Measurements from ENCODE around the gene GPD1L.

The GPD1L gene

DNA sequence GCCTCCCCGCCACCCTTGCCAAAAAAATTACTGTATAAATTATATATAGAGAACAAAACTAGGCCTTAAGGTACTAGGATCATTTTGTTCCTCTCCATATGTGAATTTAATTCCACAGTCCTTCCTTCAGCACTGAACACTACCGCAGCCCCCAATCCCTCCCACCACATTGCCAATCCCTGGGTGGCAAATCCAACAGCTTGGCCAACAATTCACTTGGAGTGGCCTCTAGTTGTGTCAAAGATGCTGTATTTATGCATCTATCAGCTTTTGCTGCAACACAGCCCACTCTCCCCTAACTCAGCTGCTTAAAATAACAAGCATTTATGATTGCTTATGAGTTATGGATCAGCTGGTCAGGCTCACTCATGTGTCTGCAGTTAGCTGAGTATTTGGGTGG is 18.6 kb downstream of the GPD1L start:
- TF ChIP-seq, protein P1, sequence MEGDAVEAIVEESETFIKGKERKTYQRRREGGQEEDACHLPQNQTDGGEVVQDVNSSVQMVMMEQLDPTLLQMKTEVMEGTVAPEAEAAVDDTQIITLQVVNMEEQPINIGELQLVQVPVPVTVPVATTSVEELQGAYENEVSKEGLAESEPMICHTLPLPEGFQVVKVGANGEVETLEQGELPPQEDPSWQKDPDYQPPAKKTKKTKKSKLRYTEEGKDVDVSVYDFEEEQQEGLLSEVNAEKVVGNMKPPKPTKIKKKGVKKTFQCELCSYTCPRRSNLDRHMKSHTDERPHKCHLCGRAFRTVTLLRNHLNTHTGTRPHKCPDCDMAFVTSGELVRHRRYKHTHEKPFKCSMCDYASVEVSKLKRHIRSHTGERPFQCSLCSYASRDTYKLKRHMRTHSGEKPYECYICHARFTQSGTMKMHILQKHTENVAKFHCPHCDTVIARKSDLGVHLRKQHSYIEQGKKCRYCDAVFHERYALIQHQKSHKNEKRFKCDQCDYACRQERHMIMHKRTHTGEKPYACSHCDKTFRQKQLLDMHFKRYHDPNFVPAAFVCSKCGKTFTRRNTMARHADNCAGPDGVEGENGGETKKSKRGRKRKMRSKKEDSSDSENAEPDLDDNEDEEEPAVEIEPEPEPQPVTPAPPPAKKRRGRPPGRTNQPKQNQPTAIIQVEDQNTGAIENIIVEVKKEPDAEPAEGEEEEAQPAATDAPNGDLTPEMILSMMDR (IDR thresholded peaks at IDR 0.05; ENCODE audit: low read length) = no peak
- TF ChIP-seq EZH2 (IDR thresholded peaks at IDR 0.05; ENCODE audit: borderline replicate concordance, low read length) = no peak
- peaks cover 3% of the 10 kb centered on the region; the same call in 1 of the 2 replicates for H3K36me3 ChIP-seq (ENCODE audit: insufficient read depth, low read length)

GRCh38 chr3:32126305-32127015 is 20.0 kb downstream of the GPD1L start:
- no peak for TF ChIP-seq EZH2 (IDR thresholded peaks at IDR 0.05; ENCODE audit: borderline replicate concordance, low read length)
- TF ChIP-seq, protein P1 (IDR thresholded peaks at IDR 0.05; ENCODE audit: low read length) = no peak
- Histone ChIP-seq H3K36me3 (ENCODE audit: insufficient read depth, low read length) (peaks cover 14% of the 10 kb centered on the region; the same call in 1 of the 2 replicates), H3K4me3 (ENCODE audit: low read depth, low read length, poor library complexity, severe bottlenecking) (no peak overlapping the region), H3K4me1 (ENCODE audit: insufficient read depth, low read length, severe bottlenecking) (no peaks in the 10 kb centered on the region), H4K20me1 (ENCODE audit: insufficient read depth, low read length) (no peaks in the 10 kb centered on the region), H3K9me3 (ENCODE audit: low read length) (no peaks in the 10 kb centered on the region), H3K9ac (ENCODE audit: low read length) (no peak overlapping the region), H2AFZ (ENCODE audit: low read length) (no peak overlapping the region), H3F3A (ENCODE audit: insufficient read depth, low read length) (no peaks in the 10 kb centered on the region), H3K27me3 (ENCODE audit: insufficient read depth, low read length) (no peaks in the 10 kb centered on the region), H3K79me2 (ENCODE audit: insufficient read depth, low read length) (no peaks in the 10 kb centered on the region), H3K9me2 (ENCODE audit: low read depth, low read length) (no peaks in the 10 kb centered on the region), H3K4me2 (ENCODE audit: low read length) (no peak overlapping the region), H3K27ac (ENCODE audit: low read depth, low read length, poor library complexity, severe bottlenecking) (no peak overlapping the region)

More for the DNA sequence above, 18.6 kb downstream of the GPD1L start:
- H3K79me2 ChIP-seq (ENCODE audit: insufficient read depth, low read length) = no peaks in the 10 kb centered on the region
- H3K27ac ChIP-seq (ENCODE audit: low read depth, low read length, poor library complexity, severe bottlenecking) = no peak overlapping the region
- H2AFZ ChIP-seq (ENCODE audit: low read length) = no peak overlapping the region
- no peak overlapping the region for H3K9ac ChIP-seq (ENCODE audit: low read length)
- no peaks in the 10 kb centered on the region for H3K4me1 ChIP-seq (ENCODE audit: insufficient read depth, low read length, severe bottlenecking)
- H3K4me2 ChIP-seq (ENCODE audit: low read length) = no peak overlapping the region
- no peaks in the 10 kb centered on the region for H3K27me3 ChIP-seq (ENCODE audit: insufficient read depth, low read length)
- H4K20me1 ChIP-seq (ENCODE audit: insufficient read depth, low read length) = no peaks in the 10 kb centered on the region
- no peaks in the 10 kb centered on the region for H3K9me2 ChIP-seq (ENCODE audit: low read depth, low read length)
- H3K9me3 ChIP-seq (ENCODE audit: low read length) = no peaks in the 10 kb centered on the region
- no peaks in the 10 kb centered on the region for H3F3A ChIP-seq (ENCODE audit: insufficient read depth, low read length)
- no peak overlapping the region for H3K4me3 ChIP-seq (ENCODE audit: low read depth, low read length, poor library complexity, severe bottlenecking)

- no peak overlapping the region for H3K9ac ChIP-seq (ENCODE audit: low read length)
- H3K36me3 ChIP-seq (ENCODE audit: insufficient read depth, low read length) = peaks cover 22% of the 10 kb centered on the region; the same call in 1 of the 2 replicates
- no peak for TF ChIP-seq EZH2 (IDR thresholded peaks at IDR 0.05; ENCODE audit: borderline replicate concordance, low read length)
- TF ChIP-seq, protein P1 (IDR thresholded peaks at IDR 0.05; ENCODE audit: low read length) = no peak
- no peaks in the 10 kb centered on the region for H3K4me1 ChIP-seq (ENCODE audit: insufficient read depth, low read length, severe bottlenecking)
- no peaks in the 10 kb centered on the region for H3K79me2 ChIP-seq (ENCODE audit: insufficient read depth, low read length)
- no peak overlapping the region for H3K27ac ChIP-seq (ENCODE audit: low read depth, low read length, poor library complexity, severe bottlenecking)
- H4K20me1 ChIP-seq (ENCODE audit: insufficient read depth, low read length) = no peaks in the 10 kb centered on the region
- H3K4me2 ChIP-seq (ENCODE audit: low read length) = no peak overlapping the region
- no peak overlapping the region for H2AFZ ChIP-seq (ENCODE audit: low read length)
- H3F3A ChIP-seq (ENCODE audit: insufficient read depth, low read length) = no peaks in the 10 kb centered on the region
- H3K4me3 ChIP-seq (ENCODE audit: low read depth, low read length, poor library complexity, severe bottlenecking) = no peak overlapping the region
- H3K9me3 ChIP-seq (ENCODE audit: low read length) = no peaks in the 10 kb centered on the region
- no peaks in the 10 kb centered on the region for H3K27me3 ChIP-seq (ENCODE audit: insufficient read depth, low read length)
- H3K9me2 ChIP-seq (ENCODE audit: low read depth, low read length) = no peaks in the 10 kb centered on the region
These were observed 20.9 kb downstream of the GPD1L start for GRCh38 chr3:32127219-32127826.

All from OCI-LY1 (cell line).